Ishikawa (cell line): Measurements from ENCODE around the gene CAPZA1.

Experiments
- CEBPB ChIP-seq: IDR thresholded peaks from 2 replicates; pipeline ENCODE4 v1.6.1; 2012
- CREB1 ChIP-seq: IDR thresholded peaks from 2 replicates; pipeline ENCODE4 v1.6.1; 2012; ENCODE audit warnings: low read depth
- EGR1 ChIP-seq: IDR thresholded peaks from 2 replicates; pipeline ENCODE4 v1.6.1; 2012
- EP300 ChIP-seq: IDR thresholded peaks from 2 replicates; pipeline ENCODE4 v1.6.1; 2012; ENCODE audit warnings: borderline replicate concordance
- FOXM1 ChIP-seq: IDR thresholded peaks from 2 replicates; pipeline ENCODE4 v1.6.1; 2012; ENCODE audit warnings: low read depth, borderline replicate concordance
- NFIC ChIP-seq: IDR thresholded peaks from 2 replicates; pipeline ENCODE4 v1.6.1; 2012
- RAD21 ChIP-seq: IDR thresholded peaks from 2 replicates; pipeline ENCODE4 v1.6.1; 2012; ENCODE audit warnings: low read depth
- TAF1 ChIP-seq: IDR thresholded peaks from 2 replicates; pipeline ENCODE4 v1.6.1; 2012; ENCODE audit warnings: low read depth, mild to moderate bottlenecking
- TCF12 ChIP-seq: IDR thresholded peaks from 2 replicates; pipeline ENCODE4 v1.6.1; 2012; ENCODE audit warnings: low read depth
- TEAD4 ChIP-seq: IDR thresholded peaks from 2 replicates; pipeline ENCODE4 v1.6.1; 2012
- YY1 ChIP-seq: IDR thresholded peaks from 2 replicates; pipeline ENCODE4 v1.6.1; 2012; ENCODE audit warnings: low read depth
- TF ChIP-seq, protein P1 (sequence below): IDR thresholded peaks from 2 replicates; pipeline ENCODE4 v1.6.1; 2012; ENCODE audit warnings: low read depth, mild to moderate bottlenecking
- TF ChIP-seq, protein P2 (sequence below): IDR thresholded peaks from 2 replicates; pipeline ENCODE4 v1.6.1; 2012

DNA sequence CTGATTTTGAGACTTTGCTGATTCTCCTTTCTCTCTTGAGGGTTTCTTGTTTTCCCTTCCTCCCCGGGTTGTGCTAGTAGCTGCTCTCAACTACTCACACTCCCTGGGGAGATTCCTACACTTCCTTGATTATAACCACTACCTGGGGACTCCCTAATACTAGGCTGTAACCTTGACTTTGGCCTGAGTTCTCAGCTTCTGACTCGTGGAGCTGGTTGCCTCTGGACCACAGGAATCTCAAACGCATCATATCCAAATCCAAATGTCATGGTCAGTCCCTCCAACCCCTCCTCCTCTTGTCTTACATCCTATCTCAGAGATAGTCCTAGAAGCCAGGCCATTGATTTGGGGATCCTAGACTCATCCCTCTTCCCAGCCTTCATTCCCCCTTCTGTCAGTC lies 66.8 kb downstream of the CAPZA1 start:
- TF ChIP-seq YY1 (no peak), NFIC (no peak), TEAD4 (no peak), TCF12 (no peak), TAF1 (no peak), FOXM1 (no peak), CEBPB (no peak), EGR1 (no peak), RAD21 (no peak), CREB1 (no peak), EP300 (no peak)
- TF ChIP-seq, protein P1, sequence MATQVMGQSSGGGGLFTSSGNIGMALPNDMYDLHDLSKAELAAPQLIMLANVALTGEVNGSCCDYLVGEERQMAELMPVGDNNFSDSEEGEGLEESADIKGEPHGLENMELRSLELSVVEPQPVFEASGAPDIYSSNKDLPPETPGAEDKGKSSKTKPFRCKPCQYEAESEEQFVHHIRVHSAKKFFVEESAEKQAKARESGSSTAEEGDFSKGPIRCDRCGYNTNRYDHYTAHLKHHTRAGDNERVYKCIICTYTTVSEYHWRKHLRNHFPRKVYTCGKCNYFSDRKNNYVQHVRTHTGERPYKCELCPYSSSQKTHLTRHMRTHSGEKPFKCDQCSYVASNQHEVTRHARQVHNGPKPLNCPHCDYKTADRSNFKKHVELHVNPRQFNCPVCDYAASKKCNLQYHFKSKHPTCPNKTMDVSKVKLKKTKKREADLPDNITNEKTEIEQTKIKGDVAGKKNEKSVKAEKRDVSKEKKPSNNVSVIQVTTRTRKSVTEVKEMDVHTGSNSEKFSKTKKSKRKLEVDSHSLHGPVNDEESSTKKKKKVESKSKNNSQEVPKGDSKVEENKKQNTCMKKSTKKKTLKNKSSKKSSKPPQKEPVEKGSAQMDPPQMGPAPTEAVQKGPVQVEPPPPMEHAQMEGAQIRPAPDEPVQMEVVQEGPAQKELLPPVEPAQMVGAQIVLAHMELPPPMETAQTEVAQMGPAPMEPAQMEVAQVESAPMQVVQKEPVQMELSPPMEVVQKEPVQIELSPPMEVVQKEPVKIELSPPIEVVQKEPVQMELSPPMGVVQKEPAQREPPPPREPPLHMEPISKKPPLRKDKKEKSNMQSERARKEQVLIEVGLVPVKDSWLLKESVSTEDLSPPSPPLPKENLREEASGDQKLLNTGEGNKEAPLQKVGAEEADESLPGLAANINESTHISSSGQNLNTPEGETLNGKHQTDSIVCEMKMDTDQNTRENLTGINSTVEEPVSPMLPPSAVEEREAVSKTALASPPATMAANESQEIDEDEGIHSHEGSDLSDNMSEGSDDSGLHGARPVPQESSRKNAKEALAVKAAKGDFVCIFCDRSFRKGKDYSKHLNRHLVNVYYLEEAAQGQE, result no peak
- TF ChIP-seq, protein P2, sequence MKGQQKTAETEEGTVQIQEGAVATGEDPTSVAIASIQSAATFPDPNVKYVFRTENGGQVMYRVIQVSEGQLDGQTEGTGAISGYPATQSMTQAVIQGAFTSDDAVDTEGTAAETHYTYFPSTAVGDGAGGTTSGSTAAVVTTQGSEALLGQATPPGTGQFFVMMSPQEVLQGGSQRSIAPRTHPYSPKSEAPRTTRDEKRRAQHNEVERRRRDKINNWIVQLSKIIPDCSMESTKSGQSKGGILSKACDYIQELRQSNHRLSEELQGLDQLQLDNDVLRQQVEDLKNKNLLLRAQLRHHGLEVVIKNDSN, result no peak
